ENCODE measurements around the gene NUDCD3. TPM values are rescaled to one million over a fixed set of nuclear protein-coding genes. Genes with fewer than 3 reads are reported as not detected.

NUDCD3 gene
- polyA plus RNA-seq, 3 donors: 88.7 to 90.7 (median 90.4) TPM

- no peak for DNase-seq (ENCODE audit: low read depth in 3 of 3, low spot score in 2 of 3)
Measured at GRCh38 chr7:44386139-44386913, 104.1 kb downstream of the NUDCD3 start.

GRCh38 chr7:44385434-44386138, 104.9 kb downstream of the NUDCD3 start:
- no peak for DNase-seq (ENCODE audit: low read depth in 3 of 3, low spot score in 2 of 3)

GRCh38 chr7:44384586-44385433, 105.6 kb downstream of the NUDCD3 start:
- DNase-seq (ENCODE audit: low read depth in 3 of 3, low spot score in 2 of 3): no peak

GRCh38 chr7:44383566-44383965, 106.9 kb downstream of the NUDCD3 start:
- DNase-seq (ENCODE audit: low read depth in 3 of 3, low spot score in 2 of 3): no peak

GRCh38 chr7:44382459-44383265, 107.8 kb downstream of the NUDCD3 start:
- DNase-seq (ENCODE audit: low read depth in 3 of 3, low spot score in 2 of 3): no peak

GRCh38 chr7:44381494-44382220, 108.8 kb downstream of the NUDCD3 start:
- no peak for DNase-seq (ENCODE audit: low read depth in 3 of 3, low spot score in 2 of 3)

- no peak for DNase-seq (ENCODE audit: low read depth in 3 of 3, low spot score in 2 of 3)
Measured at GRCh38 chr7:44380831-44381493, 109.5 kb downstream of the NUDCD3 start.

- DNase-seq (ENCODE audit: low read depth in 3 of 3, low spot score in 2 of 3): no peak
Measured at GRCh38 chr7:44380189-44380830, 110.1 kb downstream of the NUDCD3 start.

GRCh38 chr7:44379366-44380188, 110.9 kb downstream of the NUDCD3 start:
- DNase-seq (ENCODE audit: low read depth in 3 of 3, low spot score in 2 of 3): no peak

GRCh38 chr7:44378744-44379143, 111.7 kb downstream of the NUDCD3 start:
- no peak for DNase-seq (ENCODE audit: low read depth in 3 of 3, low spot score in 2 of 3)

- DNase-seq (ENCODE audit: low read depth in 3 of 3, low spot score in 2 of 3): no peak
Measured at GRCh38 chr7:44377681-44378421, 112.6 kb downstream of the NUDCD3 start.

GRCh38 chr7:44377134-44377463, 113.4 kb downstream of the NUDCD3 start:
- no peak for DNase-seq (ENCODE audit: low read depth in 3 of 3, low spot score in 2 of 3)

GRCh38 chr7:44376429-44377133, 113.9 kb downstream of the NUDCD3 start:
- DNase-seq (ENCODE audit: low read depth in 3 of 3, low spot score in 2 of 3): no peak

- DNase-seq (ENCODE audit: low read depth in 3 of 3, low spot score in 2 of 3): no peak
Measured at GRCh38 chr7:44375926-44376342, 114.5 kb downstream of the NUDCD3 start.

- no peak for DNase-seq (ENCODE audit: low read depth in 3 of 3, low spot score in 2 of 3)
Measured at GRCh38 chr7:44375236-44375699, 115.2 kb downstream of the NUDCD3 start.

- DNase-seq (ENCODE audit: low read depth in 3 of 3, low spot score in 2 of 3): no peak
Measured at GRCh38 chr7:44374007-44374763, 116.3 kb downstream of the NUDCD3 start.

Data from right renal cortex interstitium (tissue), 3 donors.